HG02884 (cell line): ENCODE measurements around the gene CD7.
"Not testable (repeated sequence)": the region's sequence is repeated elsewhere in the genome, so short reads cannot be mapped to it uniquely, and the experiment has no call there.

Source experiments
- ATAC-seq: cut with Tn5 transposase; IDR thresholded peaks from one replicate; pipeline ENCODE4 v1.9.1; 2021; ENCODE audit warnings: mild to moderate bottlenecking, moderate library complexity; ENCODE audit not compliant: unreplicated experiment

The CD7 gene

GRCh38 chr17:82317394-82318168, at the start of gene CD7:
Gene CD7 (minus strand): TSS chr17:82317608. CDS start chr17:82317495, 113 bp downstream.
- ATAC-seq = no peak

GRCh38 chr17:82366749-82367148, 49.3 kb upstream of the CD7 start:
- no peak for ATAC-seq

GRCh38 chr17:82365606-82366295, 48.3 kb upstream of the CD7 start:
- ATAC-seq = no peak

- no peak for ATAC-seq
Measured at GRCh38 chr17:82361885-82362633, 44.7 kb upstream of the CD7 start.

- ATAC-seq = not testable (repeated sequence)
Measured at GRCh38 chr17:82359451-82360074, 42.2 kb upstream of the CD7 start.

- no peak for ATAC-seq
Measured at GRCh38 chr17:82358465-82359350, 41.3 kb upstream of the CD7 start, which contains the start of gene TEX19. Gene TEX19 (plus strand): TSS chr17:82359247. CDS start chr17:82362151, 2,904 bp downstream.

GRCh38 chr17:82357394-82357793, 40.0 kb upstream of the CD7 start:
- ATAC-seq = no peak

GRCh38 chr17:82356845-82357355, 39.5 kb upstream of the CD7 start:
- ATAC-seq = no peak

- ATAC-seq = no peak
Measured at GRCh38 chr17:82355770-82356427, 38.5 kb upstream of the CD7 start.

- no peak for ATAC-seq
Measured at GRCh38 chr17:82354804-82355308, 37.4 kb upstream of the CD7 start.

- ATAC-seq = no peak
Measured at GRCh38 chr17:82353484-82353883, 36.1 kb upstream of the CD7 start.

GRCh38 chr17:82351713-82352488, 34.5 kb upstream of the CD7 start:
- no peak for ATAC-seq

- ATAC-seq = no peak
Measured at GRCh38 chr17:82351254-82351712, 33.9 kb upstream of the CD7 start.

- no peak for ATAC-seq
Measured at GRCh38 chr17:82350182-82351030, 33.0 kb upstream of the CD7 start.

GRCh38 chr17:82349287-82349701, 31.9 kb upstream of the CD7 start:
- no peak for ATAC-seq

- ATAC-seq = no peak
Measured at GRCh38 chr17:82348866-82349265, 31.5 kb upstream of the CD7 start.

GRCh38 chr17:82348434-82348833, 31.0 kb upstream of the CD7 start:
- ATAC-seq = no peak
